Body of pancreas (tissue), 4 donors: ENCODE measurements around the gene UPP2. TPM values are rescaled to one million over a fixed set of nuclear protein-coding genes. Genes with fewer than 3 reads are reported as not detected.

ENCODE experiments used
- ATAC-seq: fragments of 150-250 bp; one replicate; pipeline ENCODE4 v1.9.1; 2016
- DNase-seq, 4 donors: peaks; one replicate each; pipeline ENCODE4 v3.0.0-alpha.2; 2019
- H3K27ac ChIP-seq, 4 donors: fragments of 200-600 bp; sonication (generic); 1 replicate in 3 of 4; 2 replicates in 1 of 4; pipeline versions ENCODE4 v1.5.1 to v1.6.1; 2016 to 2019; ENCODE audit warnings: mild to moderate bottlenecking in 1 of 4, mixed read lengths in 1 of 4, moderate library complexity in 1 of 4
- H3K27me3 ChIP-seq, 2 donors: fragments of 200-600 bp; sonication (generic); one replicate each; pipeline ENCODE4 v1.6.0; 2016; ENCODE audit warnings: mild to moderate bottlenecking in 1 of 2
- H3K36me3 ChIP-seq, 2 donors: fragments of 200-600 bp; sonication (generic); replicated peaks in 1 of 2; 2 replicates each; pipeline ENCODE4 v1.5.1; 2016; ENCODE audit warnings: low read depth in 2 of 2; ENCODE audit not compliant: insufficient read depth in 1 of 2
- H3K4me1 ChIP-seq: fragments of 200-600 bp; sonication (generic); one replicate; pipeline ENCODE4 v1.6.0; 2016
- H3K4me3 ChIP-seq, 2 donors: fragments of 200-600 bp; sonication (generic); 1 replicate in 1 of 2; 2 replicates in 1 of 2; pipeline ENCODE4 v1.5.1; 2016 to 2019
- H3K9me3 ChIP-seq, 3 donors: fragments of 200-600 bp; sonication (generic); 1 replicate in 2 of 3; 2 replicates in 1 of 3; pipeline ENCODE4 v1.5.1; 2016
- CTCF ChIP-seq, 7 experiments: fragments of 450-650 bp in 4 of 7; fragments of 200-600 bp in 3 of 7; sonication (generic) in 3 of 7; IDR thresholded peaks; one replicate each; pipeline ENCODE4 v1.5.1; 2016 to 2019; ENCODE audit warnings: antibody characterized with exemption in 7 of 7
- POLR2A ChIP-seq, 3 donors: fragments of 450-650 bp; IDR thresholded peaks; one replicate each; pipeline ENCODE4 v1.6.1; 2016; ENCODE audit warnings: antibody characterized with exemption in 3 of 3, mild to moderate bottlenecking in 2 of 3
- WGBS, 2 donors: methylation state at CpG; one replicate each; pipeline ENCODE4 v1.1.5; 2017; 5-methylcytosine and 5-hydroxymethylcytosine counted together
- intact Hi-C: fragments of 100-400 bp; cut with DNase I; formaldehyde crosslinking; loops from one replicate; pipeline ENCODE4 v1.15.1; 2023
- total RNA-seq, 2 donors: library from RNA; depleted of rRNA; stranded (reverse); fragments of >200 nt; gene quantifications; one replicate each; pipeline ENCODE4 v1.1.0, GENCODE V29; 2016

The UPP2 gene
- total RNA-seq, 2 donors from 2014 or later: not detected

- H3K9me3 ChIP-seq: peaks cover 0 to 4% (median 0%) of the 10 kb centered on the region in 3 donors
- no peak for DNase-seq
- no peak for TF ChIP-seq POLR2A (IDR thresholded peaks at IDR 0.05)
- no peak for TF ChIP-seq CTCF (IDR thresholded peaks at IDR 0.05)
- 82 to 89% methylated on average over 5 of the region's 5 CpGs for WGBS, 2 donors
- intact Hi-C loops: no loop called here
- no peak overlapping the region for H3K4me3 ChIP-seq
- H3K27ac ChIP-seq: no peak overlapping the region
- no peaks in the 10 kb centered on the region for H3K27me3 ChIP-seq
- no peak for ATAC-seq
- no peaks in the 10 kb centered on the region for H3K36me3 ChIP-seq
- peaks cover 6% of the 10 kb centered on the region for H3K4me1 ChIP-seq
Observed at GRCh38 chr2:158061763-158062162, 39.9 kb upstream of the UPP2 start.

GRCh38 chr2:158066046-158066713 lies 35.5 kb upstream of the UPP2 start:
- H3K4me3 ChIP-seq: no peak overlapping the region
- ATAC-seq (no peak), DNase-seq (no peak)
- no peak overlapping the region for H3K27ac ChIP-seq
- TF ChIP-seq CTCF (IDR thresholded peaks at IDR 0.05): no peak
- TF ChIP-seq POLR2A (IDR thresholded peaks at IDR 0.05): no peak
- intact Hi-C loops: no loop called here
- WGBS, 2 donors: 36 to 37% methylated on average over 3 of the region's 3 CpGs
- H3K36me3 ChIP-seq: no peaks in the 10 kb centered on the region
- no peaks in the 10 kb centered on the region for H3K4me1 ChIP-seq
- H3K27me3 ChIP-seq: no peaks in the 10 kb centered on the region
- H3K9me3 ChIP-seq: peaks cover 0 to 4% (median 0%) of the 10 kb centered on the region in 3 donors

GRCh38 chr2:158071018-158071417 lies 30.7 kb upstream of the UPP2 start:
- Histone ChIP-seq H3K9me3 (no peaks in the 10 kb centered on the region), H3K4me3 (no peak overlapping the region), H3K27ac (no peak overlapping the region), H3K4me1 (no peaks in the 10 kb centered on the region), H3K36me3 (no peaks in the 10 kb centered on the region), H3K27me3 (no peaks in the 10 kb centered on the region)
- DNase-seq: no peak
- no peak for ATAC-seq
- TF ChIP-seq CTCF (IDR thresholded peaks at IDR 0.05) (no peak), POLR2A (IDR thresholded peaks at IDR 0.05) (no peak)
- intact Hi-C loops: no loop called here
- 94 to 96% methylated on average over 5 of the region's 5 CpGs for WGBS, 2 donors

GRCh38 chr2:158072361-158072760 lies 29.3 kb upstream of the UPP2 start:
- ATAC-seq: no peak
- no peak for DNase-seq
- TF ChIP-seq POLR2A (IDR thresholded peaks at IDR 0.05) (no peak), CTCF (IDR thresholded peaks at IDR 0.05) (no peak)
- Histone ChIP-seq H3K4me3 (no peak overlapping the region), H3K4me1 (no peaks in the 10 kb centered on the region), H3K9me3 (no peaks in the 10 kb centered on the region), H3K36me3 (no peaks in the 10 kb centered on the region), H3K27me3 (no peaks in the 10 kb centered on the region), H3K27ac (no peak overlapping the region)
- intact Hi-C loops: no loop called here
- whole genome bisulfite sequencing, 2 donors: 56 to 67% methylated on average over 1 of the region's 1 CpG

GRCh38 chr2:158079672-158080071 lies 22.0 kb upstream of the UPP2 start:
- no peak for DNase-seq
- intact Hi-C loops: no loop called here
- Histone ChIP-seq H3K4me1 (no peaks in the 10 kb centered on the region), H3K4me3 (no peak overlapping the region), H3K27me3 (no peaks in the 10 kb centered on the region), H3K36me3 (no peaks in the 10 kb centered on the region), H3K9me3 (no peaks in the 10 kb centered on the region), H3K27ac (no peak overlapping the region)
- TF ChIP-seq CTCF (IDR thresholded peaks at IDR 0.05) (no peak), POLR2A (IDR thresholded peaks at IDR 0.05) (no peak)
- WGBS, 2 donors: 54 to 55% methylated on average over 3 of the region's 3 CpGs
- no peak for ATAC-seq
